SIG-M5 treated with dmso at 0.1 percent for 504 hours (cell line): Measurements from ENCODE around the gene ELAVL1.

ENCODE experiments used
- DNase-seq: peaks from one replicate; lab custom pipeline; 2025; ENCODE audit not compliant: unreplicated experiment; lab: John Stamatoyannopoulos, UW

Gene ELAVL1

GRCh38 chr19:8021374-8021773, 15.9 kb upstream of the ELAVL1 start:
- no peak for DNase-seq

- DNase-seq: no peak
Observed at GRCh38 chr19:8020681-8021080, 15.2 kb upstream of the ELAVL1 start.

GRCh38 chr19:8017808-8018207, 12.4 kb upstream of the ELAVL1 start:
- no peak for DNase-seq

- DNase-seq: no peak
Observed at GRCh38 chr19:8004723-8005513, 523 bp downstream of the ELAVL1 start.

- no peak for DNase-seq
Observed at GRCh38 chr19:8004001-8004400, 1.4 kb downstream of the ELAVL1 start.

- peak; percentile 81 for DNase-seq
Observed at GRCh38 chr19:8001995-8002849, 3.2 kb downstream of the ELAVL1 start.

GRCh38 chr19:8001651-8001994, 3.8 kb downstream of the ELAVL1 start:
- DNase-seq: no peak

GRCh38 chr19:8000298-8001038, 5.0 kb downstream of the ELAVL1 start:
- DNase-seq: no peak

- no peak for DNase-seq
Observed at GRCh38 chr19:7999376-7999775, 6.1 kb downstream of the ELAVL1 start.

GRCh38 chr19:7997809-7998480, 7.5 kb downstream of the ELAVL1 start:
- DNase-seq: no peak

- DNase-seq: no peak
Observed at GRCh38 chr19:7996883-7997282, 8.6 kb downstream of the ELAVL1 start.

GRCh38 chr19:7995810-7996158, 9.7 kb downstream of the ELAVL1 start:
- DNase-seq: no peak

GRCh38 chr19:7994928-7995809, 10.3 kb downstream of the ELAVL1 start:
- no peak for DNase-seq

- DNase-seq: no peak
Observed at GRCh38 chr19:7994114-7994513, 11.3 kb downstream of the ELAVL1 start.

- DNase-seq: no peak
Observed at GRCh38 chr19:7993560-7993959, 11.9 kb downstream of the ELAVL1 start.

GRCh38 chr19:7992575-7992974, 12.9 kb downstream of the ELAVL1 start:
- DNase-seq: no peak

GRCh38 chr19:7989071-7989575, 16.3 kb downstream of the ELAVL1 start:
- DNase-seq: no peak

GRCh38 chr19:7988307-7988706, 17.1 kb downstream of the ELAVL1 start:
- DNase-seq: no peak

GRCh38 chr19:7987114-7987768, 18.2 kb downstream of the ELAVL1 start:
- DNase-seq: no peak
